Nephron progenitor cell (in vitro differentiated cells): ENCODE results near the gene EXOC6B.

Source experiments
- DNase-seq: peaks from one replicate; pipeline ENCODE4 v3.0.0; 2021
- H3K27ac Mint-ChIP-seq: 2 replicates; pipeline ENCODE4 v1.8.0; 2021; ENCODE audit warnings: mild to moderate bottlenecking, moderate library complexity, mixed read lengths
- H3K27me3 Mint-ChIP-seq: 2 replicates; pipeline ENCODE4 v1.8.0; 2021; ENCODE audit warnings: mild to moderate bottlenecking, low read depth, mixed read lengths; ENCODE audit not compliant: poor library complexity
- H3K36me3 Mint-ChIP-seq: 2 replicates; pipeline ENCODE4 v1.8.0; 2021; ENCODE audit warnings: low read depth, mixed read lengths
- H3K4me1 Mint-ChIP-seq: 2 replicates; pipeline ENCODE4 v1.8.0; 2021; ENCODE audit warnings: mixed read lengths
- H3K4me3 Mint-ChIP-seq: 2 replicates; pipeline ENCODE4 v1.8.0; 2021; ENCODE audit warnings: mild to moderate bottlenecking, moderate library complexity, mixed read lengths
- H3K9me3 Mint-ChIP-seq: 2 replicates; pipeline ENCODE4 v1.8.0; 2021; ENCODE audit warnings: mild to moderate bottlenecking, moderate library complexity, mixed read lengths
- TF ChIP-seq, protein P1 (sequence below): fragments of 200-600 bp; sonication (generic); IDR thresholded peaks from 2 replicates; pipeline ENCODE4 v1.5.0; 2021; ENCODE audit warnings: antibody characterized with exemption

EXOC6B gene

DNA sequence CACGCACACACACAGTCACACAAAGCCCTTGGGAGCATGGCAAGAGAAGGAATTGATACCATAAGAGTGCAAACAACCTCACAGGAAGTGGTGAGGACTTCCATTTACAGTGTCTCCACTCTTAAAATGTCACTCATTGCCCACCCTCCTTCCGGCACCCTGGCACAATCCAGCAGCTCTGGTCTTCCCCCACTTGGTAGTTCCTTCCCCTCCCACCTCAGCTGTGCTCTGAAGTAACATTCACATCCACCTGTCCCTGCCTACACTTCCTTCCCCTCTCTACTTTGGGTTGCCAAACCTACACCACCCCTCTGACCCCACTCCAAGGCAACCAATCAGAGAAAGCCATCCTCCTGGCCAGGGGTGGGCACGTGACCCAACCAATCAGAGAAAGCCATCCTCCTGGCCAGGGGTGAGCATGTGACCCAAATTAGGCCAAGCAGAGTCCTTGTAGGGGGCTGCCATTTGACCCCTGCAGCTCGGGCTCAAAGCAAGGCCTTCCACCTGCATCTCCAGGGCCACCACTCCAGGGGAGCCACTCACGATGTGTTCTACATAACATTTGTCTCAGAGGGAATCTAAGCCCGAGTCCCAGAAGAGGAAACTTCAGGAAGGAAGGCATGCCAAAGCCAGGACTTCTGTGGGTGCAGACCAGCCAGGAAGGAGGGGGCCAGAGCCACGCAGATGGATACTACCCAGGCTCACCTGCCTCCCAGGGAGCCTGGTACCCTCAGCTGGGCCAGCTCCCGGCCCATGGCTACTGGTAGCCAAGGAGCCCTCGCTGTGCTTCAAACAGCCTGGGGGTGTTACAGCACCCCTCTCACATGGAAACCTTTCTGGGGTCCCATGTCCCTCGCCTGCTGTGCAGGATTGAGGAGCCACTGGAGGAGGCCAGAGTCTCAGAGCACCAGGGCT is 699.4 kb downstream of the EXOC6B start:
- Mint-ChIP-seq H3K9me3 (peaks cover 9% of the 10 kb centered on the region), H3K36me3 (no peaks in the 10 kb centered on the region), H3K4me1 (peaks cover 23% of the 10 kb centered on the region), H3K4me3 (no peak overlapping the region), H3K27me3 (peaks cover 38% of the 10 kb centered on the region), H3K27ac (no peak overlapping the region)
- TF ChIP-seq, protein P1, sequence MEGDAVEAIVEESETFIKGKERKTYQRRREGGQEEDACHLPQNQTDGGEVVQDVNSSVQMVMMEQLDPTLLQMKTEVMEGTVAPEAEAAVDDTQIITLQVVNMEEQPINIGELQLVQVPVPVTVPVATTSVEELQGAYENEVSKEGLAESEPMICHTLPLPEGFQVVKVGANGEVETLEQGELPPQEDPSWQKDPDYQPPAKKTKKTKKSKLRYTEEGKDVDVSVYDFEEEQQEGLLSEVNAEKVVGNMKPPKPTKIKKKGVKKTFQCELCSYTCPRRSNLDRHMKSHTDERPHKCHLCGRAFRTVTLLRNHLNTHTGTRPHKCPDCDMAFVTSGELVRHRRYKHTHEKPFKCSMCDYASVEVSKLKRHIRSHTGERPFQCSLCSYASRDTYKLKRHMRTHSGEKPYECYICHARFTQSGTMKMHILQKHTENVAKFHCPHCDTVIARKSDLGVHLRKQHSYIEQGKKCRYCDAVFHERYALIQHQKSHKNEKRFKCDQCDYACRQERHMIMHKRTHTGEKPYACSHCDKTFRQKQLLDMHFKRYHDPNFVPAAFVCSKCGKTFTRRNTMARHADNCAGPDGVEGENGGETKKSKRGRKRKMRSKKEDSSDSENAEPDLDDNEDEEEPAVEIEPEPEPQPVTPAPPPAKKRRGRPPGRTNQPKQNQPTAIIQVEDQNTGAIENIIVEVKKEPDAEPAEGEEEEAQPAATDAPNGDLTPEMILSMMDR, result no peak
- DNase-seq, result no peak
